IPS-18a (cell line): Measurements from ENCODE around the gene SLC25A41.
A peak's percentile ranks its signal among the peaks of the same experiment; 100 is the strongest.

Source experiments
- H3K27ac ChIP-seq: one replicate; pipeline ENCODE4 v1.5.1; 2013; ENCODE audit warnings: low read length
- H3K27me3 ChIP-seq: one replicate; pipeline ENCODE4 v1.6.1; 2013; ENCODE audit warnings: mild to moderate bottlenecking, low read length; ENCODE audit not compliant: control insufficient read depth, insufficient read depth
- H3K36me3 ChIP-seq: one replicate; pipeline ENCODE4 v1.6.1; 2013; ENCODE audit warnings: low read depth, low read length; ENCODE audit not compliant: control insufficient read depth
- H3K4me1 ChIP-seq: one replicate; pipeline ENCODE4 v1.6.1; 2013; ENCODE audit warnings: low read depth, low read length; ENCODE audit not compliant: control insufficient read depth
- H3K4me3 ChIP-seq: one replicate; pipeline ENCODE4 v1.5.1; 2013; ENCODE audit warnings: low read length
- H3K9ac ChIP-seq: one replicate; pipeline ENCODE4 v1.6.1; 2013; ENCODE audit warnings: mild to moderate bottlenecking, low read length, moderate library complexity
- H3K9me3 ChIP-seq: one replicate; pipeline ENCODE4 v1.6.1; 2013; ENCODE audit warnings: low read depth, low read length; ENCODE audit not compliant: control insufficient read depth

Gene SLC25A41

GRCh38 chr19:6473647-6474046, 40.1 kb upstream of the SLC25A41 start:
- Histone ChIP-seq H3K9ac (no peak overlapping the region), H3K9me3 (no peaks in the 10 kb centered on the region), H3K36me3 (no peaks in the 10 kb centered on the region), H3K4me3 (no peak overlapping the region), H3K27me3 (peaks cover 21% of the 10 kb centered on the region), H3K4me1 (peaks cover 3% of the 10 kb centered on the region), H3K27ac (no peak overlapping the region)

- Histone ChIP-seq H3K36me3 (no peaks in the 10 kb centered on the region), H3K4me3 (no peak overlapping the region), H3K9ac (no peak overlapping the region), H3K9me3 (no peaks in the 10 kb centered on the region), H3K4me1 (peaks cover 3% of the 10 kb centered on the region), H3K27ac (no peak overlapping the region), H3K27me3 (peaks cover 21% of the 10 kb centered on the region)
Measured at GRCh38 chr19:6472713-6473112, 39.1 kb upstream of the SLC25A41 start.

GRCh38 chr19:6471076-6471475, 37.5 kb upstream of the SLC25A41 start:
- no peaks in the 10 kb centered on the region for H3K9me3 ChIP-seq
- H3K9ac ChIP-seq: no peak overlapping the region
- no peak overlapping the region for H3K27ac ChIP-seq
- peaks cover 3% of the 10 kb centered on the region for H3K4me1 ChIP-seq
- H3K36me3 ChIP-seq: no peaks in the 10 kb centered on the region
- H3K4me3 ChIP-seq: no peak overlapping the region
- peaks cover 21% of the 10 kb centered on the region for H3K27me3 ChIP-seq

- H3K4me3 ChIP-seq: no peak overlapping the region
- H3K9me3 ChIP-seq: no peaks in the 10 kb centered on the region
- H3K27ac ChIP-seq: no peak overlapping the region
- peaks cover 18% of the 10 kb centered on the region for H3K27me3 ChIP-seq
- H3K4me1 ChIP-seq: peaks cover 3% of the 10 kb centered on the region
- H3K9ac ChIP-seq: no peak overlapping the region
- H3K36me3 ChIP-seq: no peaks in the 10 kb centered on the region
Measured at GRCh38 chr19:6470173-6470572, 36.6 kb upstream of the SLC25A41 start.

GRCh38 chr19:6467384-6467783, 33.8 kb upstream of the SLC25A41 start:
- Histone ChIP-seq H3K27ac (no peak overlapping the region), H3K4me3 (no peak overlapping the region), H3K9me3 (no peaks in the 10 kb centered on the region), H3K36me3 (no peaks in the 10 kb centered on the region), H3K9ac (no peak overlapping the region), H3K27me3 (peaks cover 19% of the 10 kb centered on the region), H3K4me1 (peaks cover 3% of the 10 kb centered on the region)

GRCh38 chr19:6466526-6467248, 33.1 kb upstream of the SLC25A41 start:
- peaks cover 3% of the 10 kb centered on the region for H3K4me1 ChIP-seq
- H3K36me3 ChIP-seq: no peaks in the 10 kb centered on the region
- no peak overlapping the region for H3K27ac ChIP-seq
- H3K27me3 ChIP-seq: peaks cover 24% of the 10 kb centered on the region
- no peak overlapping the region for H3K4me3 ChIP-seq
- no peak overlapping the region for H3K9ac ChIP-seq
- H3K9me3 ChIP-seq: no peaks in the 10 kb centered on the region

- Histone ChIP-seq H3K27me3 (peaks cover 24% of the 10 kb centered on the region), H3K9ac (no peak overlapping the region), H3K4me1 (no peaks in the 10 kb centered on the region), H3K27ac (no peak overlapping the region), H3K9me3 (no peaks in the 10 kb centered on the region), H3K4me3 (no peak overlapping the region), H3K36me3 (no peaks in the 10 kb centered on the region)
Measured at GRCh38 chr19:6465663-6466062, 32.1 kb upstream of the SLC25A41 start.

GRCh38 chr19:6465006-6465405, 31.4 kb upstream of the SLC25A41 start:
- no peaks in the 10 kb centered on the region for H3K9me3 ChIP-seq
- H3K4me3 ChIP-seq: peak overlapping the region; percentile 76
- no peaks in the 10 kb centered on the region for H3K36me3 ChIP-seq
- peak overlapping the region; percentile 36 for H3K9ac ChIP-seq
- no peaks in the 10 kb centered on the region for H3K4me1 ChIP-seq
- no peak overlapping the region for H3K27ac ChIP-seq
- H3K27me3 ChIP-seq: peaks cover 24% of the 10 kb centered on the region

- Histone ChIP-seq H3K9me3 (no peaks in the 10 kb centered on the region), H3K4me1 (no peaks in the 10 kb centered on the region), H3K9ac (peak within 1 kb of the TSS; percentile 36), H3K4me3 (peak within 1 kb of the TSS; percentile 76), H3K36me3 (no peaks in the 10 kb centered on the region), H3K27me3 (peaks cover 24% of the 10 kb centered on the region), H3K27ac (no peak within 1 kb of the TSS)
Measured at GRCh38 chr19:6464070-6464873, 30.7 kb upstream of the SLC25A41 start, which contains the start of gene CRB3. TSS of gene CRB3 (plus strand) at chr19:6464271. CDS start at chr19:6464702, 431 bp downstream.

GRCh38 chr19:6460099-6460884, 26.7 kb upstream of the SLC25A41 start:
- Histone ChIP-seq H3K9me3 (no peaks in the 10 kb centered on the region), H3K36me3 (no peaks in the 10 kb centered on the region), H3K4me3 (peak overlapping the region; percentile 74), H3K9ac (peak overlapping the region; percentile 38), H3K27me3 (peaks cover 20% of the 10 kb centered on the region), H3K27ac (no peak overlapping the region), H3K4me1 (no peaks in the 10 kb centered on the region)
